Spleen (tissue), 7 donors: ENCODE results near the gene ARHGAP45.
"Not testable (repeated sequence)": the region's sequence is repeated elsewhere in the genome, so short reads cannot be mapped to it uniquely, and the experiment has no call there.

Experiments
- CTCF ChIP-seq, 11 experiments: fragments of 200-600 bp in 7 of 11; fragments of 450-650 bp in 4 of 11; sonication (generic) in 4 of 11; IDR thresholded peaks in 8 of 11; conservative IDR thresholded peaks in 3 of 11; 1 replicate in 7 of 11; 2 replicates in 4 of 11; pipeline versions ENCODE4 v1.4.0 to v1.8.0; 2016 to 2021; ENCODE audit warnings: antibody characterized with exemption in 11 of 11, inconsistent platforms in 4 of 11, mild to moderate bottlenecking in 1 of 11
- POLR2AphosphoS5 ChIP-seq, 3 donors: sonication (generic); formaldehyde crosslinking; IDR thresholded peaks; one replicate each; pipeline ENCODE4 v1.5.1; 2017; ENCODE audit warnings: antibody characterized with exemption in 3 of 3
- donor health status: DM: no; HTN: no; CAD: no; lungs with moderate emphysema.
- donor health status: DM: no; HTN: no; CAD: no.
- donor health status: DM: no; HTN: no; CAD: no.

- not testable (repeated sequence) for TF ChIP-seq CTCF (IDR thresholded peaks at IDR 0.05 in 8 of 11, conservative IDR thresholded peaks at IDR 0.05 in 3 of 11); POLR2AphosphoS5 (IDR thresholded peaks at IDR 0.05)
Measured at GRCh38 chr19:1023883-1024188, 43.1 kb upstream of the ARHGAP45 start.
